Activated B cell treated with CpG ODN at 0.5 μM for 24 hours (primary cell): Measurements from ENCODE around the gene DSPP. TPM values are rescaled to one million over a fixed set of nuclear protein-coding genes. Genes with fewer than 3 reads are reported as not detected.

Source experiments
- ATAC-seq: fragments of 200-7000 bp; cut with Tn5 transposase; one replicate; pipeline ENCODE4 v1.10.0; 2021; ENCODE audit warnings: low read depth, mild to moderate bottlenecking, moderate library complexity
- CTCF ChIA-PET: fragments of 350-600 bp; sonication (Branson Sonifier 250); formaldehyde crosslinking; loops from one replicate; lab custom pipeline; 2021; ENCODE audit warnings: antibody characterized with exemption; lab: Charles Lee
- POLR2A ChIA-PET: fragments of 350-600 bp; sonication (Branson Sonifier 250); formaldehyde crosslinking; loops from one replicate; lab custom pipeline; 2021; ENCODE audit warnings: antibody characterized with exemption; lab: Charles Lee
- DNase-seq: peaks from one replicate; pipeline ENCODE4 v3.0.0; 2022
- H3K27ac Mint-ChIP-seq: one replicate; pipeline ENCODE4 v1.8.0; 2020; ENCODE audit warnings: mixed read lengths
- H3K27me3 Mint-ChIP-seq: one replicate; pipeline ENCODE4 v1.8.0; 2021; ENCODE audit warnings: mixed read lengths
- H3K36me3 Mint-ChIP-seq: one replicate; pipeline ENCODE4 v1.8.0; 2021; ENCODE audit warnings: low read depth, mixed read lengths
- H3K4me1 Mint-ChIP-seq: one replicate; pipeline ENCODE4 v1.8.0; 2021; ENCODE audit warnings: mixed read lengths
- H3K4me3 Mint-ChIP-seq: one replicate; pipeline ENCODE4 v1.8.0; 2020; ENCODE audit warnings: mild to moderate bottlenecking, mixed read lengths
- H3K9me3 Mint-ChIP-seq: one replicate; pipeline ENCODE4 v1.8.0; 2020; ENCODE audit warnings: mixed read lengths
- CTCF ChIP-seq: fragments of 200-600 bp; IDR thresholded peaks from one replicate; pipeline ENCODE4 v1.8.0; 2022; ENCODE audit warnings: antibody characterized with exemption, mild to moderate bottlenecking
- intact Hi-C: fragments of 100-400 bp; cut with micrococcal nuclease; formaldehyde crosslinking; loops from one replicate; pipeline ENCODE4 v1.15.1; 2024
- total RNA-seq: library from RNA; stranded (reverse); gene quantifications from 2 replicates; pipeline ENCODE4 v1.2.3, GENCODE V29; 2022

Gene DSPP
- total RNA-seq, 1 donor from 2014 or later, result not detected

- intact Hi-C loops, result no loop called here
- Mint-ChIP-seq H3K36me3 (no peaks in the 10 kb centered on the region), H3K9me3 (peaks cover under 1% of the 10 kb centered on the region), H3K4me3 (no peak overlapping the region), H3K27ac (no peak overlapping the region), H3K27me3 (no peaks in the 10 kb centered on the region), H3K4me1 (no peaks in the 10 kb centered on the region)
- ChIA-PET CTCF (no interaction called here), POLR2A (no interaction called here)
- DNase-seq, result no peak
- no peak for ATAC-seq
- no peak for TF ChIP-seq CTCF
Measured at GRCh38 chr4:87579478-87579877, 28.9 kb upstream of the DSPP start.

GRCh38 chr4:87580057-87580456 is 28.3 kb upstream of the DSPP start:
- ChIA-PET CTCF (no interaction called here), POLR2A (no interaction called here)
- Mint-ChIP-seq H3K36me3 (no peaks in the 10 kb centered on the region), H3K27ac (no peak overlapping the region), H3K27me3 (no peaks in the 10 kb centered on the region), H3K9me3 (no peaks in the 10 kb centered on the region), H3K4me3 (no peak overlapping the region), H3K4me1 (no peaks in the 10 kb centered on the region)
- no peak for ATAC-seq
- intact Hi-C loops, result no loop called here
- TF ChIP-seq CTCF, result no peak
- DNase-seq, result no peak

- H3K9me3 Mint-ChIP-seq, result no peaks in the 10 kb centered on the region
- DNase-seq (no peak), ATAC-seq (no peak)
- no peak overlapping the region for H3K27ac Mint-ChIP-seq
- H3K27me3 Mint-ChIP-seq, result no peaks in the 10 kb centered on the region
- POLR2A ChIA-PET, result no interaction called here
- TF ChIP-seq CTCF, result no peak
- no peaks in the 10 kb centered on the region for H3K4me1 Mint-ChIP-seq
- H3K36me3 Mint-ChIP-seq, result no peaks in the 10 kb centered on the region
- CTCF ChIA-PET, result no interaction called here
- H3K4me3 Mint-ChIP-seq, result no peak overlapping the region
- intact Hi-C loops, result no loop called here
Measured at GRCh38 chr4:87584222-87584908, 24.0 kb upstream of the DSPP start.

GRCh38 chr4:87589531-87589930 is 18.8 kb upstream of the DSPP start:
- Mint-ChIP-seq H3K4me3 (no peak overlapping the region), H3K27me3 (no peaks in the 10 kb centered on the region), H3K27ac (no peak overlapping the region), H3K36me3 (no peaks in the 10 kb centered on the region), H3K9me3 (peaks cover 3% of the 10 kb centered on the region), H3K4me1 (no peaks in the 10 kb centered on the region)
- ATAC-seq, result no peak
- no peak for DNase-seq
- CTCF ChIA-PET, result no interaction called here
- POLR2A ChIA-PET, result no interaction called here
- TF ChIP-seq CTCF, result no peak
- intact Hi-C loops, result no loop called here

- DNase-seq (no peak), ATAC-seq (no peak)
- CTCF ChIA-PET, result no interaction called here
- Mint-ChIP-seq H3K27me3 (no peaks in the 10 kb centered on the region), H3K9me3 (peaks cover 8% of the 10 kb centered on the region), H3K27ac (no peak overlapping the region), H3K4me3 (no peak overlapping the region), H3K36me3 (no peaks in the 10 kb centered on the region), H3K4me1 (no peaks in the 10 kb centered on the region)
- intact Hi-C loops, result no loop called here
- TF ChIP-seq CTCF, result no peak
- POLR2A ChIA-PET, result no interaction called here
Measured at GRCh38 chr4:87592124-87592523, 16.2 kb upstream of the DSPP start.
